IMR-90 (cell line): ENCODE measurements around the gene CUL4B. TPM values are rescaled to one million over a fixed set of nuclear protein-coding genes. Genes with fewer than 3 reads are reported as not detected.

Experiments used
- ATAC-seq: fragments of 200-7000 bp; cut with Tn5 transposase; 2 replicates; pipeline ENCODE4 v1.9.1; 2020; ENCODE audit warnings: low read depth, mild to moderate bottlenecking, moderate library complexity
- BruUV-seq: library from RNA; stranded (reverse); fragments of 400-500 nt; replicated peaks from 2 replicates; lab custom pipeline; 2021; lab: Mats Ljungman, UMichigan
- CTCF ChIA-PET: fragments of 300-600 bp; formaldehyde crosslinking; extraction: SDS; loops from one replicate; lab custom pipeline; 2021; ENCODE audit warnings: antibody characterized with exemption; lab: Yijun Ruan, JAX
- POLR2A ChIA-PET: fragments of 300-600 bp; sonication (Branson Sonifier 250); formaldehyde crosslinking; loops from one replicate; lab custom pipeline; 2022; ENCODE audit warnings: antibody characterized with exemption; ENCODE audit not compliant: unreplicated experiment; lab: Charles Lee
- DNase-seq: peaks from one replicate; pipeline ENCODE4 v3.0.0; 2013
- H2AFZ ChIP-seq: replicated peaks from 2 replicates; pipeline ENCODE3; 2013; ENCODE audit warnings: low read length, mild to moderate bottlenecking; ENCODE audit not compliant: poor library complexity
- H2AK5ac ChIP-seq: 2 replicates; pipeline ENCODE4 v1.6.1; 2013; ENCODE audit warnings: low read depth, low read length, inconsistent platforms
- H2AK9ac ChIP-seq: replicated peaks from 2 replicates; pipeline ENCODE3; 2013; ENCODE audit warnings: mild to moderate bottlenecking, low read depth, low read length, moderate library complexity; ENCODE audit not compliant: poor library complexity
- H2BK120ac ChIP-seq: 2 replicates; pipeline ENCODE4 v1.6.1; 2013; ENCODE audit warnings: low read depth, low read length, inconsistent platforms
- H2BK15ac ChIP-seq: 3 replicates; pipeline ENCODE4 v1.6.1; 2013; ENCODE audit warnings: low read depth, low read length, inconsistent platforms
- H2BK20ac ChIP-seq: 2 replicates; pipeline ENCODE4 v1.6.1; 2013; ENCODE audit warnings: low read depth, mild to moderate bottlenecking, inconsistent platforms, low read length, moderate library complexity
- H2BK5ac ChIP-seq: 2 replicates; pipeline ENCODE4 v1.6.1; 2013; ENCODE audit warnings: mild to moderate bottlenecking, low read depth, low read length, inconsistent platforms; ENCODE audit not compliant: poor library complexity, severe bottlenecking
- H3K14ac ChIP-seq: replicated peaks from 2 replicates; pipeline ENCODE4 v1.6.1; 2013; ENCODE audit warnings: low read depth, low read length, inconsistent platforms
- H3K18ac ChIP-seq: 2 replicates; pipeline ENCODE4 v1.6.1; 2013; ENCODE audit warnings: low read depth, low read length, control low read depth
- H3K23ac ChIP-seq: 2 replicates; pipeline ENCODE4 v1.6.1; 2013; ENCODE audit warnings: low read depth, low read length, inconsistent platforms
- H3K27ac ChIP-seq: 2 replicates; pipeline ENCODE4 v1.5.1; 2013; ENCODE audit warnings: mild to moderate bottlenecking, control low read depth, low read length; ENCODE audit not compliant: insufficient read depth
- H3K27me3 ChIP-seq: 2 replicates; pipeline ENCODE4 v1.6.1; 2013; ENCODE audit warnings: low read length; ENCODE audit not compliant: control insufficient read depth, insufficient read depth
- H3K36me3 ChIP-seq: 2 replicates; pipeline ENCODE4 v1.6.1; 2013; ENCODE audit warnings: low read length, mixed read lengths; ENCODE audit not compliant: control insufficient read depth, insufficient read depth
- H3K4ac ChIP-seq: 2 replicates; pipeline ENCODE4 v1.6.1; 2013; ENCODE audit warnings: low read depth, low read length, inconsistent platforms
- H3K4me1 ChIP-seq: 2 replicates; pipeline ENCODE4 v1.6.1; 2013; ENCODE audit warnings: low read length, mixed read lengths; ENCODE audit not compliant: control insufficient read depth, insufficient read depth
- H3K4me2 ChIP-seq: 2 replicates; pipeline ENCODE4 v1.6.1; 2013; ENCODE audit warnings: low read depth, mild to moderate bottlenecking, control low read depth, low read length, moderate library complexity
- H3K4me3 ChIP-seq: 2 replicates; pipeline ENCODE4 v1.5.1; 2013; ENCODE audit warnings: low read depth, mild to moderate bottlenecking, control low read depth, low read length, moderate library complexity; ENCODE audit not compliant: insufficient read depth
- H3K56ac ChIP-seq: 2 replicates; pipeline ENCODE4 v1.6.1; 2013; ENCODE audit warnings: low read length, inconsistent platforms; ENCODE audit not compliant: insufficient read depth; ENCODE audit errors: extremely low read depth
- H3K79me1 ChIP-seq, 2 experiments: 2 replicates each; pipeline ENCODE4 v1.6.1; 2013; ENCODE audit warnings: low read length in 2 of 2, inconsistent platforms in 1 of 2, low read depth in 1 of 2
- H3K9ac ChIP-seq: 2 replicates; pipeline ENCODE4 v1.6.1; 2013; ENCODE audit warnings: low read depth, low read length, control low read depth
- H3K9me1 ChIP-seq: 2 replicates; pipeline ENCODE4 v1.6.1; 2013; ENCODE audit warnings: low read length, inconsistent platforms; ENCODE audit not compliant: insufficient read depth
- H3K9me3 ChIP-seq: 2 replicates; pipeline ENCODE4 v1.6.1; 2013; ENCODE audit warnings: low read length; ENCODE audit not compliant: control insufficient read depth, insufficient read depth
- H4K20me1 ChIP-seq: 2 replicates; pipeline ENCODE4 v1.6.1; 2013; ENCODE audit warnings: low read length, inconsistent platforms; ENCODE audit not compliant: insufficient read depth
- H4K5ac ChIP-seq: 2 replicates; pipeline ENCODE4 v1.6.1; 2013; ENCODE audit warnings: mild to moderate bottlenecking, low read depth, low read length, control low read depth
- H4K8ac ChIP-seq, 2 experiments: 2 replicates each; pipeline ENCODE4 v1.6.1; 2013; ENCODE audit warnings: low read depth in 2 of 2, low read length in 2 of 2, control low read depth in 1 of 2, inconsistent platforms in 1 of 2
- H4K91ac ChIP-seq: 2 replicates; pipeline ENCODE4 v1.6.1; 2013; ENCODE audit warnings: low read depth, low read length, inconsistent platforms; ENCODE audit not compliant: insufficient read depth
- POLR2A ChIP-seq: IDR thresholded peaks from 2 replicates; pipeline ENCODE4 v1.6.1; 2012; ENCODE audit warnings: mild to moderate bottlenecking, low read depth, low read length
- WGBS, 2 experiments: methylation state at CpG; one replicate each; pipeline versions ENCODE4 v1.1.5 to v1.1.7; 2013; ENCODE audit warnings: missing lambda C conversion rate in 2 of 2; ENCODE audit not compliant: insufficient read length in 1 of 2; ENCODE audit errors: extremely low coverage in 2 of 2; 5-methylcytosine and 5-hydroxymethylcytosine counted together
- dilution Hi-C: fragments of 300-500 bp; cut with HindIII; formaldehyde crosslinking; loops from one replicate; pipeline ENCODE4 v1.14.3; 2018; ENCODE audit warnings: low sequenced_read_pairs; ENCODE audit not compliant: unreplicated experiment
- in situ Hi-C: fragments of 300-500 bp; cut with MboI; formaldehyde crosslinking; loops from 3 replicates; pipeline ENCODE4 v1.14.3; 2019; ENCODE audit warnings: low sequenced_read_pairs, inconsistent platforms, mixed read lengths
- intact Hi-C: fragments of 100-400 bp; cut with micrococcal nuclease; formaldehyde crosslinking; loops from 2 replicates; pipeline ENCODE4 v1.10.0; 2022
- polyA plus RNA-seq, 3 experiments: library from polyadenylated mRNA; depleted of rRNA; stranded (reverse); fragments of >200 nt; gene quantifications; 2 replicates each; pipeline ENCODE4 v1.2.3, GENCODE V29; 2012; ENCODE audit warnings: low replicate concordance in 1 of 3
- total RNA-seq: library from RNA; depleted of rRNA; stranded (reverse); fragments of >200 nt; gene quantifications from 2 replicates; pipeline ENCODE4 v1.2.3, GENCODE V29; 2012

The CUL4B gene
- total and polyA plus RNA-seq, 2 of the 4 experiments (the other 2 are of a cell fraction): 19.4 to 30.9 TPM

- ATAC-seq (no peak), DNase-seq (no peak)
- H3K9ac ChIP-seq: no peak overlapping the region
- H3K56ac ChIP-seq: no peak overlapping the region
- dilution Hi-C loops: no loop called here
- no peak overlapping the region for H2AK9ac ChIP-seq
- H4K91ac ChIP-seq: no peak overlapping the region
- no peak overlapping the region for H2AK5ac ChIP-seq
- ChIA-PET CTCF (no interaction called here), POLR2A (no interaction called here)
- no peak overlapping the region for H3K14ac ChIP-seq
- H4K20me1 ChIP-seq: no peaks in the 10 kb centered on the region
- no peak overlapping the region for H4K8ac ChIP-seq
- in situ Hi-C loops: no loop called here
- peaks cover 2% of the 10 kb centered on the region; the same call in 1 of the 2 replicates for H3K4me1 ChIP-seq
- H2BK20ac ChIP-seq: no peak overlapping the region
- H3K23ac ChIP-seq: no peak overlapping the region
- intact Hi-C loops: no loop called here
- no TSS peak for BruUV-seq
- H3K4ac ChIP-seq: no peak overlapping the region
- H3K79me1 ChIP-seq: 0 out of 4 replicates have a peak, but pooled peaks cover 0 to 3% of the 10 kb centered on the region in 2 experiments
- no peak overlapping the region for H2BK5ac ChIP-seq
- no peak overlapping the region for H2AFZ ChIP-seq
- H2BK120ac ChIP-seq: no peak overlapping the region
- WGBS, 2 experiments: no CpG with 5 or more reads among the region's 5 CpGs
- no peak overlapping the region for H3K4me3 ChIP-seq
- no peak overlapping the region for H3K18ac ChIP-seq
- H3K27ac ChIP-seq: no peak overlapping the region
- H2BK15ac ChIP-seq: no peak overlapping the region
- 0 out of 2 replicates have a peak, but pooled peaks cover 3% of the 10 kb centered on the region for H3K36me3 ChIP-seq
- no peak overlapping the region; the same call in 1 of the 2 replicates for H3K4me2 ChIP-seq
- no peak overlapping the region for H4K5ac ChIP-seq
- no peaks in the 10 kb centered on the region for H3K27me3 ChIP-seq
- no peak for TF ChIP-seq POLR2A
- no peaks in the 10 kb centered on the region for H3K9me3 ChIP-seq
- H3K9me1 ChIP-seq: no peaks in the 10 kb centered on the region
These were observed 4.5 kb downstream of the CUL4B start for GRCh38 chrX:120556251-120556650.
